DMS153 treated with DMSO at 0.1 percent for 48 hours (cell line): ENCODE data around the gene PER3.
"Not testable (repeated sequence)": the region's sequence is repeated elsewhere in the genome, so short reads cannot be mapped to it uniquely, and the experiment has no call there.

Experiments used
- DNase-seq: peaks from one replicate; lab custom pipeline; 2025; ENCODE audit not compliant: unreplicated experiment; lab: John Stamatoyannopoulos, UW

The PER3 gene

GRCh38 chr1:7778133-7778628 lies 5.9 kb upstream of the PER3 start:
- no peak for DNase-seq

- DNase-seq: no peak
Observed at GRCh38 chr1:7780976-7781375, 3.1 kb upstream of the PER3 start.

GRCh38 chr1:7781501-7781900 lies 2.6 kb upstream of the PER3 start:
- no peak for DNase-seq

GRCh38 chr1:7781923-7782495 lies 2.1 kb upstream of the PER3 start:
- no peak for DNase-seq

DNA sequence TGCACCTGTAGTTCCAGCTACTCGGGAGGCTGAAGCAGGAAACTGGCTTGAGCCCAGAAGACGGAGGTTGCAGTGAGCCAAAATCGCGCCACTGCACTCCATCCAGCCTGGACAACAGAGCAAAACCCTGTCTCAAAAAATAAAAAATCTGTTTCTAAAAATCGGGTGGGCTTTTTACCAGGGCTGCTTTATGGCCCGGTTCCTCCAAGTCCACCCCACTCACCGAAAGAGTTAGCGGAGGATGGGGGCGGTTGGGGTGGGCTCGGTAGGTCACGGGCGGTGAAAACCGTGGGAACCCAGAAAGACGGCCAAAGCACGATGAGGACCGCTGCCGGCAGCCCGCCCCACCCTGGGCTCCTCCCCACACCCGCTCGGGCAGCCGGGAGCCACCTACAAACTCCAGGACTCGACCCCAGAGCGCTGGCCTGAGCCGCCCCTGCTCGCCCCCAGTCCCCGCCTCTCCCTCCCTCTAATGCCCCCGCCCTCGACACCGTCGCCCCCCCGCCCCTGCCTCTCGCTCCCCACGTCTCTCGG lies 846 bp upstream of the PER3 start:
- DNase-seq: peak; percentile 66

GRCh38 chr1:7784492-7785071 lies 491 bp downstream of the PER3 start:
- DNase-seq: peak; percentile 48

- no peak for DNase-seq
Observed at GRCh38 chr1:7785108-7785507, 1.0 kb downstream of the PER3 start.

DNA sequence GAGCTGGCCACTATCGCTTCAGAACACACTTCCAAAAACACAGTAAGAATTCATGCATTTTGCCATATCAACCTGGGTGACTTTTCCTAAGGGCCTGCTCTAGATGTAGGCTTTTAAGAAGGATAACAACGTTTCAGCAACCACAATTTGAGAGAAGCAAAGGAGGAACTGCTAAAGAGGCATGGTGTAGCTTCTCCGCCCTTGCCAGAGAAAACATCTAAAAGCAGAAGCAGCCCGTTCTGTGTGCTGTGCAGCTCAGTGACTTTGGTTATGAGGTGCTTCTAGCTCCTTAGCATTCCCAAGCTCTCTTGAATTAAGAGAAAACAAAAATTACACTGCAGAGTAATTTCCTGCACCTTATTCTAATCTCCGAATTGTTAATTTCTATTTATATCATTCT lies 2.7 kb downstream of the PER3 start:
- no peak for DNase-seq

DNA sequence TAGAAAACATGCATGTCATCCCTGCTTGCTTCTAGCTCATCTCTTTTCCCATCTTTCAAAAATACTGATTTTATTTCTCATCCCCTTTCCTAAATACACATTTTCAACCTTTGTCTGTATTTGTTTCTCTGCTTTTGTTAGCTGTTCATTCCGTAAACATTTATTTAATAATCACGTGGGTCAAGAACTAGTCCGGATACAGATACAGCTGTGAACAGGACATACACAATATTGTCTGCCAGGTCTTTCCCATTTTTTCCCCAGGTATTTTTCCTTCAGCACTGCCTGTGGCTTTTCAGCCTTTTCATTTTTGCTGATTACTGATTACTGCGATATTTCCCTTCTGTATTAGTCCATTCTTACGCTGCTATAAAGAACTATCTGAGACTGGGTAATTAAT lies 5.7 kb downstream of the PER3 start:
- no peak for DNase-seq

- not testable (repeated sequence) for DNase-seq
Observed at GRCh38 chr1:7791027-7791426, 6.9 kb downstream of the PER3 start.

- DNase-seq: no peak
Observed at GRCh38 chr1:7795406-7795805, 11.3 kb downstream of the PER3 start.

GRCh38 chr1:7805460-7805859 lies 21.4 kb downstream of the PER3 start:
- no peak for DNase-seq

GRCh38 chr1:7808253-7808844 lies 24.3 kb downstream of the PER3 start:
- DNase-seq: peak; percentile 9

DNA sequence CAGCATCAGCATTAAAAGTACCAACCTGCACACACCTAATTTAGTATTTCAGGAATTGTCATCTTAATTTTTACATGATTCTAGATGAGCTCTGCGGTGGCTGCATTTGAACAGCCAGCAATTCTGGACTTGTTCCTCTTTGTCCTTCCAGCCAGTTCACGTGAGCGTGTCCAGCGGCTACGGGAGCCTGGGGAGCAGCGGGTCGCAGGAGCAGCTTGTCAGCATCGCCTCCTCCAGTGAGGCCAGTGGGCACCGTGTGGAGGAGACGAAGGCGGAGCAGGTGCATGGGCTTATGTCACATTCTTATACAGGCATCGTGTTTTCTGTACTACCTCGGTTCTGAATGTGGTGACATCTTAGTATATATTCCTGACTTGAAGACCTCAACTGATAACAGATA lies 25.7 kb downstream of the PER3 start:
- DNase-seq: no peak

DNA sequence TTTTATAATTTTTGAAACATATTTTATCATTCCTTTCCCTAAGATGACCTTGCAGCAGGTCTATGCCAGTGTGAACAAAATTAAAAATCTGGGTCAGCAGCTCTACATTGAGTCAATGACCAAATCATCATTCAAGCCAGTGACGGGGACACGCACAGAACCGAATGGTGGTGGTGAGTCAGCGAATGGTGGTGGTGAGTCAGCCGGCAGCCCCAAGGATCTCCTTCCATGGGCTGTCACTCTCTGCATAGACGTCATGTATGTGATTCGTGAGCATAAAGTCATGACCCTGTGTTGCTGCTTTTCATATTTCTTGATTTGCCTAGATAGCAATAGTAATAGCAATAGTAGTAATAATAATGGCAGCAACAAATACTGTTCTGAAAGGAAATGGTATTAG lies 26.3 kb downstream of the PER3 start:
- no peak for DNase-seq

DNA sequence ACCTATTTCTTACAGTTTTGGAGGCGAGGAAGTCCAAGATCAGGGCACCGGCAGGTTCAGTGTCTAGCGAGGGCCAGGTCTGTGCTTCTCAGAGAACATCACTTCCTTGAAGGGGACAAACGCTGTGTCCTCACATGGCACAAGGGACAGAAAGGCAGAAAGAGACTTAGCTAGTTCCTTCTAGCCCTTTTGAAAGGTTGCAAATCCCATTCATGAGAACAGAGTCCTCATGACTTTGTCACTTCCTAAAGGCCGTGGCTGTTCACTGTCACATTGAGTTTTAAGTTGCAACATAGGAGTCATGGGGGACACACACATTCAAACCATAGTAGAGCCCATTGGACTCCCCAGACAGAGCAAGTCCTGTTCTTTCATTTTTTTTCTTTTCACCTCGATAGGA lies 27.4 kb downstream of the PER3 start:
- DNase-seq: no peak

GRCh38 chr1:7813677-7814373 lies 29.7 kb downstream of the PER3 start:
- DNase-seq: no peak

DNA sequence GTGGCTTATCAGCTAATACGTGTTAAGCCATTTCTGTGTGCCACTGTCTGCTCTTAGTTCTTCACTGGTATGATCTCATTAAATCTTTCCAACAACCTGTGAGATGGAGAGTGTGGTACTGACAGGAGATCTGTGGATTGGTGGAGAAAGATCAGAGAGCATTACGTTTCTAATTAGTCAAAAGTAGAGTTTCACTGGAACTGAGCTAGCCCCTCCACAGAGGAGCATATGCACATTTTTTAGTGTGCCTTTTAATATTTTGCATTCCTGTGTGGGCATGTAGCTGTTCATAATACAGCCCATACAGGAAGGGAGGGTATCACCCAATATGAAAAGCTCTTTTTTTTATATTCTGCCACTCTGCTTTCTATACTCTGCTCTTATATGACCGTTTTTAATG lies 37.2 kb downstream of the PER3 start:
- DNase-seq: no peak

GRCh38 chr1:7824701-7825100 lies 40.6 kb downstream of the PER3 start:
- DNase-seq: no peak

DNA sequence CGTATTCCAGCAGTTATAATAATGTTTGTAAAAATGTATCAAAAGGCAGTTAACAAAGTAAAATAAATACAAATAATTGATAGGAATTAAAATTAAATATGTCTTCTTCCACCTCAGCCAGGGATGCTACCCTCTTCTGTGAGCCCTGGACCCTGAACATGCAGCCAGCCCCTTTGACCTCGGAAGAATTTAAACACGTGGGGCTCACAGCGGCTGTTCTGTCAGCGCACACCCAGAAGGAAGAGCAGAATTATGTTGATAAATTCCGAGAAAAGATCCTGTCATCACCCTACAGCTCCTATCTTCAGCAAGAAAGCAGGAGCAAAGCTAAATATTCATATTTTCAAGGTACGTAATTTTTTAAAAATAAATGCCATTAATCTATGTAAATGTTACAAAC lies 42.3 kb downstream of the PER3 start:
- DNase-seq: no peak

GRCh38 chr1:7827126-7827955 lies 43.2 kb downstream of the PER3 start:
- no peak for DNase-seq
